SIG-M5 treated with dmso at 0.1 percent for 504 hours (cell line): Measurements from ENCODE around the gene OSCP1.
A peak's percentile ranks its signal among the peaks of the same experiment; 100 is the strongest.

ENCODE experiments used
- DNase-seq: peaks from one replicate; lab custom pipeline; 2025; ENCODE audit not compliant: unreplicated experiment; lab: John Stamatoyannopoulos, UW

Gene OSCP1

DNA sequence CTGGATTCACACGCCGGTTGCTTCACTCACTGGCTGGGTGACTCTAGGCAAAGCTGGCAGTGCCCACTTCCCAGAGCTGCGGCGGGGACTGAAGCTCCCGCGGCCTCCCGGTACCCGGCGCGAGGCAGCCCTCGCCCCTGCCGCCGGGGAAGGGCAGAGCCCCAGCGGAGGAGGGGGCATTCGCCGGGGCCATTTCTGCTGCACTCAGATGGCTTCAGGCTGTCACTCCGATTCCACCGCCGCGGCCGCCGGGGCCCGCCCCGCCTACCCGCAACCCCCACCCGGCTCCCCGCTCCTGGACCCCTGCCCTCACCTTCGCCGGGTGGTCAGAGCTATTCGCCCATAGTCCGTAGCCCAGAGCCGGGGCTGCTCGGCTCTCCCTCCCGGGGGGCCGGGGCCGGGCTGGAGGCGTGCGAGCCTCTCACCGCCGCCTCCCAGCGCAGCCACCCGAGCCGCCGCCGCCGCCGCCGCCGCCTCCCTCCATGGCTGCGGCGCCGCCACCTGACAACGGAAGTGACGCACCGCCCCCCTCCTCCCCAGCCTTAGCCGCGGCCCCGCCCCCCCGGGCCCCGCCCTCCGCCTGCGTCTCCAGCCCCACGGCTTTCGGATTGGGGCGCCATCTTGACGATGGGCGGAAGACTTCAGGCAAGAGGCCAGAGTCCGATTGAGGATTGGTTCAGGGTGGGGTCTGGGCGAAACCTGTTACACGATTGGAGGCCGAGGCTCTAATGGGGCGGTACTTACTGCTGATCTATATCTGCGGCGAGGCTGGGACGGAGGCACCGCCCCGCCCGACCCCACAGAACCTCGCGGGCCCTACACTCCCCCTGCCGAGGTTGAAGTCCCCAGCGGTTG is 64.6 kb downstream of the OSCP1 start, which contains the start of gene STK40:
TSS of gene STK40 (minus strand) at position 515 of the 855 bp plus-strand sequence. CDS start 24,592 bp downstream, outside the sequence.
- peak; percentile 99 for DNase-seq

DNA sequence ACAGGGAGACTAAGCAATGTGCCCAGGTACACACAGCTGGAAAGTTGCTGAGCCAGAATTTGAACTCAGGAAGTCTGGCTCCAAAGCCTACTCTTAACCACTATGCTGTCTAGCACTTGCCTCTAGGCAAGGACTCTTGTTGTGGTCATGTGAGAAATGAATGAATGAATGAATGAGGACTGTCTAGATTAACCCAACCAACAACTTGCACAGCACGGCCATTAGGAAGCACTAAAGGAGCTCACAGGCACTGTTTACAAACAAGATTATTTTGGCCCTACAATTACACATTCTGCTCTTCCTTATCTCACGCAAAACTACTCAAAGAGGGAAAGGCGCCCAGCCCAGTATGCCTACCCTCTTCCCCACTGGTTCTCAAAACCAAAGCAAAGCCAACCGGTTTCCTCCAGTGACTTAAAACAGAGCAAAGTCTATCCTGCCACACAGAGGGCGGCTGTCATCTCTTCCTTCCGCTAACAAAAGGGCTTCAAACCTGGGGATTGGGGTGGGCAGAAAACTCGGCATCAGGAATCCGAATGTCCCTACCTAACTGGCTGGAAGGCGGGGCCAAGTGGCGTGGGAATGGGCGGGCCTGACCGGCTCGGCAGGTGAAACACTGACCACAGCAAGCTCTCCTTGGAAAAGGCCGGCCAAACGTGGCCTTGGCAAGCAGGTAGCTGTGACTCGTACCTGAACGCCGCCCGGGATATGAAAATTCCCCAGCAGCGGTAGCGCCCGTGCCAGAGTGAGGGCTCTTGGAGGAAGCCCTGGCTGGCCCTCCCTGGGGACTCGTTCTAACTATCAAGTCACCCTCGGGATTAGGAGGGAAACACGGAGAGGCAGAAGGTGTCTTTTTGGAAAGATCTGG is 65.5 kb downstream of the OSCP1 start:
- DNase-seq = peak; percentile 38

DNA sequence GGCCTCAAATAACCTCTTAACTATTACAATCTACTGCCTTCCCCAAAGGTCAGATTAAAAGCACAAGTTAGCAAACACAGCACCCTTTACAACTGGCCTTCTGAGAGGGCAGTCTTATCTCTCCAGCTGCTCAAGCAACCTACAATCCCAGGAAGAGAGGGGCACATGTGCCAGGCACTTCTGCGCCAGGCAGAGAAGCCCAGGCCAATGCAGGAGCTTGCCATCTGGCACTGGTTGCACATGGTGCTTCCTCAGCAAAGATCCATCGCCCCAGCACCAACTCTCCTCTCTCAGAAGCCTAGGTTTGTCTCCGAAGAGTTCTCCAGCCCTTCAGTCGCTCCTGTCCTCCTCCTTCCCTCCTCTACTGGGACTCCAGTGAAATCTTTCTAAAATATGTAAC is 67.0 kb downstream of the OSCP1 start:
- DNase-seq = no peak

DNA sequence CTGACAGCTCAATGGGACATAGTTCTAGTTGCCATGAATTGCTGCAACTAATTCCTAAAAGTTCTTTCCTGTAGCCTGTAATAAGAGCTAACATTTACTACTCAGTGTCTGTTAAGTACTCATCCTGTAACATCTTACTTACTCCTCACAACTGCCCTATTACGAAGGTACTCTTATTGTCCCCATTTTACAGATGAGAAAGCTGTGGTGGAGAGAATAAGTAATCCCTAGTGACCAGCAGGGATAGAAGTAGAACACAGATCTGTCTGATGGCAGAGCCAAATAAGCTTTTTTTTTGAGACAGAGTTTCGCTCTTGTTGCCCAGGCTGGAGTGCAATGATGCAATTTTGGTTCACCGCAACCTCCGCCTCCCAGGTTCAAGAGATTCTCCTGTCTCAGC is 67.6 kb downstream of the OSCP1 start:
- DNase-seq = no peak

DNA sequence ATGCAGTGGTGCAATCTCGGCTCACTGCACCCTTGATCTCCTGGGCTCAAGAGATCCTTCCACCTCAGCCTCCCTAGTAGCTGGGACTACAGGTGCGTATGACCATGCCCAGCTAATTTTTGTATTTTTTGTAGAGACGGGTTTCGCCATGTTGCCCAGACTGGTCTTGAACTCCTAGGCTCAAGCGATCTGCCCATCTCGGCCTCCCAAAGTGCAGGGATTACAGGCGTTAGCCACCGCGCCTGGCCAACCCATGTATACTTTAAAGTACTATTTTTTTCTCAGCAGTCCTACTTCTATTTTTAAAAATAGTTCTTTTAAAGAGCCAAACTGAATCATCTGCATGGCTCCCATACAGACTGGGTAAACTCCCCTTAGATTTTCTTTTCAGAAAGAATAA is 68.0 kb downstream of the OSCP1 start:
- DNase-seq = no peak

DNA sequence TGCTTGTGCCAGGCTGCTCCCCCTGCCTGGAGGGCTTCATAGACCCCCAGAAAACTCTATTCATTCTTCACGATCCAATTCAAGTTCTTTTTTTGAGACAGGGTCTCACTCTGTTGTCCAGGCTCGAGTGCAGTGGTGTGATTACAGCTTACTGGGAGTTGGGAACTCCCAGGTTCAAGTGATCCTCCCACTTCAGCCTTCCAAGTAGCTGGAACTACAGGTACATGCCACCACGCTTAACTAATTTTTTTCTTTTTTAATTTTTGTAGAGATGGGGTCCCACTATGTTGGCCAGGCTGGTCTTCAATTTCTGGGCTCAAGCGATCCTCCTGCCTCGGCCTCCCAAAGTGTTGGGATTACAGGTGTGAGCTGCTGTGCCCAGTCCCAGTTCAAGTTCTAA is 68.8 kb downstream of the OSCP1 start:
- no peak for DNase-seq

DNA sequence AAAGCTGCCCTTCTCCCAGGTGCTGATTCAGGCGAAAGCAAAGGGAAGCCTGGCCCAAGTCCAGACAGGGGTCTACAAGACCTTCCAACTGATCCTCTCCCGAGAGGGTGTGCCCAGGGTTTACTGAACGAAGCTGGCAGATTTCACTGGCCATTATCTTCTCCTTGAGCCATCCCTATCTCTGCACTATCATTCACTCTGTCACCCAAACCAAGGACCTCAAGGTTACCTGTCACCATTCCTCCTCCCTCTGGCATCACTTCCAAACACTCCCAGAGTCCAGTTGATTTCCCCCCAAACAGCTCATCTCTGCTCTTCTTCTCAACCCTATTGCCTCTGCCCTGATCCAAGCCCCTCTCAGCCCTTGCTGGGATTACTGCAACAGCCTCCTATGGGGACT is 69.5 kb downstream of the OSCP1 start:
- no peak for DNase-seq

DNA sequence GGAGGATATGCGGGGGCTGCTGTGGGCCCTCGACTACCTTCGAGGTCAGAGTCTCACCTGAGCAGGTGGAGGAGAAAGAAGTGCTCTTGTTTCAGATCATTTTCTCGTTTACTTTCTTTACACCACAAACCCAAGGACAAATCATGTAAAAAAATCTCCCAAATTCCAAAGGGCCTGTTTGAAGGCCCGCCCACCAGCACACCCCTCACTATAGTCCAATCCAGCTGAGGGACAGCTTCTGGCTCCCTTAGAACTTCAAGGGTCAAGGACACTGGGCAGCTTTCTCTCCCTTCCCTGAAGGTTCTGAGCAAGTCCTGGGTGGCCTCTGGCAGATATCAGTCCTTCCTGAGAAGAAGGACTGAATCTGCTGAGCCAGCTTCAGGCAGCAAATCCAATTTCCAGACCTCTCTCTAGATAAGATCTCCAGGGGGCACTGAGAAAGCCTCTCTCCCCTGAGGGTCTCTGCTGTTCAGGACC is 70.1 kb downstream of the OSCP1 start:
- DNase-seq = no peak

DNA sequence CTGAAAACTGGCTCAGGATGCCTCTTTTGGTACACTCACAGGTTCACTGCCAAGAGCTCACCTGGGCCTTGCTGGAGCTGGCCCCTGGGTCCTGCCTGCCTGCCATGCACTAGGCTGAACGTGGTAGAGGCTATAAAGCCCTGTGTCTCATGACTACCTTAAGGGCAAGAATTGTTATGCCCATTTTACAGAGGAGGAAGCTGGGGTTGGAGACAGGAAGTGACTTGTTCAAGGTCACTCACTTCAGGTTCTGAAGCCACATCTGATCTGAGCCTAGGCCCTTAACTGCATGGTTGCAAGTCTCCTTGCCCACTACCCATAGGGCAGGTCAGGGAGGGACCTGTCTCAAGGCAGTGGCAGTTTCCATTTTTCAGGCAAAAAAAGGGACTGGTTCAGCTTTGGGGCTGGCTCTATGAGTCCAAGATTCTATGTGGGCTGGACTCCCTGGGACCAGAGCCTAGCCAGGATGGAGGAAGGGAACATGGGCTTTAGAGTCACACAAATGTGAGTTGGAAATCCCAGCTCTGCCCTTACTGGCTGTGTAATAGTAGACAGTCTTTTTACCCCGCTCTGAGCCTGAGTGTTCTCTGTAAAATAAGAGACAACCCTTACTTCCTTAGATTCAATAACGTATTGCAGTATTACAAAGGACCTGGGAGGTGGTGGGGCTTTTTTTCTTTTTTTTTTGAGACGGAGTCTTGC is 72.3 kb downstream of the OSCP1 start:
- DNase-seq = no peak

DNA sequence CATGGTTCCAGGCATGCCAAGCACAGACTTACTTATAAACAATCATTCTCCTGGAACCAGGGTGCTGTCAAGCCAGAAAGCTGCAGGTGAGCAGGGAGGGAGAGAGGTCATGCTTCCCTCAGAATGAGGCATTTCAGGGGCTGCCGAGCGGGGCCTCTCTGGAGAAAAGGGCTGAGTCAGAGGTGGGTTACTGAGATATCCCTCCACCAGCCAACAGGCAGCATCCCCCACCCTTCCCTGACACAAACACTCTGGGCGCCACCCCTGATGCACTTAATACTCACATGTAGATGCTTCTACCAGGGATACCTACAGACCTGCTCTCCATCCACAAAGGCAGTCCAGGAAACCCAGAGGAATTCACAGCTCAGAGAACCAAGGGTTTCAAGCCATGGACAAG is 77.6 kb downstream of the OSCP1 start:
- DNase-seq = no peak

DNA sequence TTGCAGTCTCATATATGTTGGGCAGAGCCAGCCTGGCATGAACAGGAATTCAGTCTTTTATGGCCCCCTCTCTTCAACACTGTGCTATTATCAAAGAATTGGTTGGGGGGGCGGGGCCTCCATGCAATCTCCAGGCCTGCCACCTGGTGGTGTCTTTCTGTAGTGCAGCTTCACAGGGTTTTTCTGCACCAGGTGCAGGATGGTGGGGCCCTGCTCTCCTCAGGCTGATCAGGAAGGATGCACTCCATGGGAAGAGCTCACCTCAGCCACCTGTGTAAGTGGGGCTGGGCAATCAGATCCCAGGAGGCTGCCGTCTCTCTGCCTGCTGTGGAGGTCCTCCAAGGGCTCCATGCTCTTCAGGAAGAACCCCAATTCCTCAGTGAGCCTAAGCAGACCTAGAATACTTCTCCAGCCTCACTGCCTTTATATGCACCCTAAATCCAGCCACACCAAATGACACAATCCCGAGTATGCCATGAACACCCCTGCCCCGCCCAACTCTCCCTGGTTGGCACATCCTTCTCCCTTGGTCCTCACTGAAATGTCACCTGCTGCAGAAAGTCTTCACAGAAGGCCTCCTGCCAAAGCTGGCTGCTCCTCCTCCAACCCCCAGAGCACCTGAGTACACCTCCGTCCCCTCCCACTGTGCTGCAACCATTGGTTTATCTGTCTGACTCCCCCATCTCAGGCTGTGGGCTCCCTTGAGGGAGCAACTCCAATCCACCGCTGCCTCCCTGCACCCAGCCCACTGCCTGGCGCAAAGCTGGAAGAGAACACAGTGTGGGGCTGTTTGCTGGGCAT is 81.0 kb downstream of the OSCP1 start:
- peak; percentile 59 for DNase-seq
